ENCODE measurements around the gene EVPL.

EVPL gene

DNA sequence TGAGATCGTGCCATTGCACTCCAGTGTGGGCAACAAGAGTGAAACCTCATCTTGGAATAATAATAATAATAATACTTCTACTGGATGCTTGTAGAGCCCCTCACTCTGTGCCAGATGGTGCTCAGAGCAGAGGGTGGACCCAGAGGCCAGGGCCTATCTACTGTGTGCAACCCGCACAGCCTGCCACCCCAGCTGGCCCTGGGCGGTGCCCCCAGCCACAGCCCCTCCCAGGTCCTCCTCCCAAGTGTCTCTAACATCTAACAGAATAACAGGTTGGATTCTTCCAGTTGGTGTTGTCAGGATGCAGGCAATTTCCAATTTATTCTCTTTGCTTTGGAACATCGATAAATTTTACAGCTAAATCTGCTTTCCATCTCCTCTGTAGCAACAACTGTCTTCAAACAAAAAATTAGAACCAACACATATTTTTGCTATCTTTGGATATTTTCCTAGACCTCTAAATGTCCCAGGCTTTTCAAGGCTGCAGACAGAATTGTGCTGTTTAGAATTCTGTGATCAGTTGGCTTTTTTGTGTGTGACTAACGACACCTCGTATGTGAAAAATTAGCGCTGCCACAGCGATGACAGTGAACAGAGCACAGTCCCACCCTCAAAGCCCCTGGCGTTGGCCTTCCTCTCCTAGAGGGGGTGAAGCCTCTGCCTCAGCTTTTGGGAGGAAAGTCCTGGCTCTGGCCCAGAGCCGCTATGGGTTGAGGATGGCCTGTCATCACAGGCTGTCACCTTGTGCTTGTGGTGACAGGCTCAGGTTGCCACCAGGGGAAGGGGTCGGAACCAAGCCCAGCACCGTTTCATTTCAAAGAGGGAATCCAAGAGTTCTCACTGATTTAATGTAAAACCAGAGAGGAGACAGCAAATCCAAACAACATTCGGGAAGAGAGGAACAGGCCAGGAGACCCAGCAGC lies 7.6 kb upstream of the EVPL start:
- no peak for DNase-seq (ENCODE audit: extremely low read depth, low read depth)
- H3K4me3 ChIP-seq (replicated peaks; ENCODE audit: low read depth, low read length), result no peak overlapping the region
- no peak for TF ChIP-seq CTCF (IDR thresholded peaks at IDR 0.05; ENCODE audit: low read depth, low read length, missing control alignments)

GRCh38 chr17:76033139-76033538 lies 6.0 kb upstream of the EVPL start:
- DNase-seq (ENCODE audit: extremely low read depth, low read depth), result no peak
- H3K4me3 ChIP-seq (replicated peaks; ENCODE audit: low read depth, low read length), result no peak overlapping the region
- no peak for TF ChIP-seq CTCF (IDR thresholded peaks at IDR 0.05; ENCODE audit: low read depth, low read length, missing control alignments)

- no peak for DNase-seq (ENCODE audit: extremely low read depth, low read depth)
- no peak overlapping the region for H3K4me3 ChIP-seq (replicated peaks; ENCODE audit: low read depth, low read length)
- TF ChIP-seq CTCF (IDR thresholded peaks at IDR 0.05; ENCODE audit: low read depth, low read length, missing control alignments), result no peak
These were observed 5.6 kb upstream of the EVPL start for GRCh38 chr17:76032780-76033108.

- no peak for DNase-seq (ENCODE audit: extremely low read depth, low read depth)
- no peak overlapping the region for H3K4me3 ChIP-seq (replicated peaks; ENCODE audit: low read depth, low read length)
- TF ChIP-seq CTCF (IDR thresholded peaks at IDR 0.05; ENCODE audit: low read depth, low read length, missing control alignments), result no peak
These were observed 5.1 kb upstream of the EVPL start for GRCh38 chr17:76032073-76032779.

DNA sequence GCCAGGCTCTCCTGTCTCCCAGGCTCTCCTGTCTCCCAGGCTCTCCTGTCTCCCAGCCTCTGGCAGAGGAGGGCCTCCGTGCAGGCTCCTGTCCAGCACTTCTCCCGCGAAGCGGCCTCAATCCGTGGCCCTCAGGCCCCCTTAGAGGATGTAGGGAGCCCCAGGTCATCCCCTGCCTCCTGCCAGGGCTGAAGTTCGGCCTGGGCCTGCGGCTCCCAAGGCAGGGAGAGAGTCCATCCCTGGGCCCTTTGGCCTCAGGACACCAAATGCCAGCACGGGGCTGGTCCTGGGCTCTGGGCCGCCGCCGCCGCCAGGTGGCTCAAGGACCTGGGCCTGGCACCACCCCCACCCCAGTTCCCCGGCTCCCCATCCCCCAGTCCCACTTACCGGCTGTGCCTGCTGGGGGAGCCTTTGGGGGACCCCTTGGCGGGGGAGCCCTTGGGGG lies 370 bp downstream of the EVPL start:
- TF ChIP-seq CTCF (IDR thresholded peaks at IDR 0.05; ENCODE audit: low read depth, low read length, missing control alignments), result no peak
- DNase-seq (ENCODE audit: extremely low read depth, low read depth), result no peak
- H3K4me3 ChIP-seq (replicated peaks; ENCODE audit: low read depth, low read length), result no peak overlapping the region

DNA sequence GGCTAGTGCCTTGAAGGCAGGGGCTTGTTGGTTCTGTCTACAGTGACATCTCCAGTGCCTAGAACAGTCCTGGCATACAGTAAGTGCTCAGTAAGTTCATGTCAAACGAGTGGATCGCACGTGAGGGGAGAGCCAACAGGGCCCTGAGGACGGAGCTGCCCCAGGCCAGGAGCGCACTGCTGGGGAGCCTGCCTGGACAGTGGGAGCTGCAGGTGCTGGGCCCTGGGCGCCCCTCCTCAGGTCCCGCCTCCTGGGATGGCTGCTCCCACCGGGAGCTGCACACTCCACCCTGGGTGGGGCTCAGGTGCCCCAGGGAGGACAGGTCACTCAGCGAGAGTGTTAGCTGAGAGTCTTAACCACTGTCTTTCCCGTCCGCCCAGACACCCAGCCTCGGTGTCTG lies 1.8 kb downstream of the EVPL start:
- no peak for DNase-seq (ENCODE audit: extremely low read depth, low read depth)
- H3K4me3 ChIP-seq (replicated peaks; ENCODE audit: low read depth, low read length), result no peak overlapping the region
- TF ChIP-seq CTCF (IDR thresholded peaks at IDR 0.05; ENCODE audit: low read depth, low read length, missing control alignments), result no peak

All from HFF-Myc (cell line).